ENCODE data around the gene ATG9B.
"Not testable (repeated sequence)": the region's sequence is repeated elsewhere in the genome, so short reads cannot be mapped to it uniquely, and the experiment has no call there.

The ATG9B gene

GRCh38 chr7:151045262-151045661, 21.0 kb upstream of the ATG9B start:
- H3K9me3 ChIP-seq (ENCODE audit: control insufficient read depth, insufficient read depth, low read depth, low read length) = no peaks in the 10 kb centered on the region
- H3K9ac ChIP-seq (ENCODE audit: low read length) = no peak overlapping the region
- H3K27ac ChIP-seq (ENCODE audit: low read depth, low read length) = no peak overlapping the region
- peaks cover 26% of the 10 kb centered on the region for H3K36me3 ChIP-seq (ENCODE audit: control insufficient read depth, insufficient read depth, low read length)
- H3K27me3 ChIP-seq (ENCODE audit: control insufficient read depth, insufficient read depth, low read length) = peaks cover 10% of the 10 kb centered on the region
- H3K4me3 ChIP-seq (ENCODE audit: low read depth, low read length) = no peak overlapping the region
- H3K4me1 ChIP-seq (ENCODE audit: control insufficient read depth, insufficient read depth, low read length) = no peaks in the 10 kb centered on the region

DNA sequence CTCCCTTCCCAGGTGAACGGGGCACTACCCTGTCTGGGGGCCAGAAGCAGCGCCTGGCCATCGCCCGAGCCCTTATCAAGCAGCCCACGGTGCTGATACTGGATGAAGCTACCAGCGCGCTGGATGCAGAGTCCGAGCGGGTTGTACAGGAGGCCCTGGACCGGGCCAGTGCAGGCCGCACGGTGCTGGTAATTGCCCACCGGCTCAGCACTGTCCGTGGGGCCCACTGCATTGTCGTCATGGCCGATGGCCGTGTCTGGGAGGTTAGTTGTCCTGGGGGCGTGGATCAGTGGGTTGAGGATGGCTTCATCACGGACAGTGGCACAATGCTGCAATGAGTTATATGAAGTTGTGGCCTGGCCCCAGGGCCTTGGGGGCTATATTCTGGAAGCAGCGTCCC, 19.7 kb upstream of the ATG9B start:
- no peaks in the 10 kb centered on the region for H3K9me3 ChIP-seq (ENCODE audit: control insufficient read depth, insufficient read depth, low read depth, low read length)
- H3K27me3 ChIP-seq (ENCODE audit: control insufficient read depth, insufficient read depth, low read length) = no peaks in the 10 kb centered on the region; the same call in 1 of the 2 replicates
- H3K4me3 ChIP-seq (ENCODE audit: low read depth, low read length) = no peak overlapping the region
- no peak overlapping the region for H3K9ac ChIP-seq (ENCODE audit: low read length)
- H3K27ac ChIP-seq (ENCODE audit: low read depth, low read length) = no peak overlapping the region
- peaks cover 26% of the 10 kb centered on the region for H3K36me3 ChIP-seq (ENCODE audit: control insufficient read depth, insufficient read depth, low read length)
- H3K4me1 ChIP-seq (ENCODE audit: control insufficient read depth, insufficient read depth, low read length) = peaks cover 11% of the 10 kb centered on the region; the same call in 1 of the 2 replicates

GRCh38 chr7:151043449-151043848, 19.2 kb upstream of the ATG9B start:
- H3K9ac ChIP-seq (ENCODE audit: low read length); H3K27me3 ChIP-seq (ENCODE audit: control insufficient read depth, insufficient read depth, low read length); H3K9me3 ChIP-seq (ENCODE audit: control insufficient read depth, insufficient read depth, low read depth, low read length); H3K4me3 ChIP-seq (ENCODE audit: low read depth, low read length); H3K27ac ChIP-seq (ENCODE audit: low read depth, low read length): not testable (repeated sequence)
- Histone ChIP-seq H3K36me3 (ENCODE audit: control insufficient read depth, insufficient read depth, low read length) (peaks cover 26% of the 10 kb centered on the region), H3K4me1 (ENCODE audit: control insufficient read depth, insufficient read depth, low read length) (peaks cover 16% of the 10 kb centered on the region; the same call in 1 of the 2 replicates)

DNA sequence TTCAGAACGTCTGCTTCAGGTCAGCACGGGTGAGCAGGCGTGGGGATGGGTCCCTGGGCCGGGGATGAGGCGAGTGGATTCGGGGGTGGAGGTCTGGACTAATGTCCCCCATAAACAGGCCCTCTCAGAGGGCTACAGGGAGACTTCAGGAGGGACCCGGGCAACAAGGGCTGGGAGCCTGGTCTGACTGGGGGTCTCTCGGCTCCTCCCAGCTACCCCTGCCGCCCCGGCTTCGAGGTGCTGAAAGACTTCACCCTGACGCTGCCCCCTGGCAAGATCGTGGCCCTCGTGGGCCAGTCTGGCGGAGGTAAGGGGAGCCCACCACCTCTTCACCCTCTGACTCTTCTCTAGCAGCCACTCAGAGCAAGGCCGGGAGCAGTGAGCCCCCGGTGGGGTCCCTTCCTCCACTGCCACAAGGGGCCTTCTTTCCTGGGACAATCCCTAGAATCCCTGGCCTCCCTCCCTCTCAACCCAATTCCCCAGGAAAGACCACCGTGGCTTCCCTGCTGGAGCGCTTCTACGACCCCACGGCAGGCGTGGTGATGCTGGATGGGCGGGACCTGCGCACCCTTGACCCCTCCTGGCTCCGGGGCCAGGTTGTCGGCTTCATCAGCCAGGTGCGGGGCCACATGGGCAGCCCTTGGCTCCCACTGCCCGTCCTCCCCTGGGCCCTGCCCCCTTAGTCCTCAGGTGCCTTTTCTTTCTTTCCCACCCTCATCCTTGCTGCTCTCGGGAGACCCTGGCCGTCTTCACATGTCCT, 16.5 kb upstream of the ATG9B start:
- H3K9ac ChIP-seq (ENCODE audit: low read length) = no peak overlapping the region
- peaks cover 16% of the 10 kb centered on the region; the same call in 1 of the 2 replicates for H3K4me1 ChIP-seq (ENCODE audit: control insufficient read depth, insufficient read depth, low read length)
- no peaks in the 10 kb centered on the region for H3K27me3 ChIP-seq (ENCODE audit: control insufficient read depth, insufficient read depth, low read length)
- no peaks in the 10 kb centered on the region for H3K9me3 ChIP-seq (ENCODE audit: control insufficient read depth, insufficient read depth, low read depth, low read length)
- H3K27ac ChIP-seq (ENCODE audit: low read depth, low read length) = no peak overlapping the region
- H3K4me3 ChIP-seq (ENCODE audit: low read depth, low read length) = no peak overlapping the region
- peaks cover 35% of the 10 kb centered on the region for H3K36me3 ChIP-seq (ENCODE audit: control insufficient read depth, insufficient read depth, low read length)

DNA sequence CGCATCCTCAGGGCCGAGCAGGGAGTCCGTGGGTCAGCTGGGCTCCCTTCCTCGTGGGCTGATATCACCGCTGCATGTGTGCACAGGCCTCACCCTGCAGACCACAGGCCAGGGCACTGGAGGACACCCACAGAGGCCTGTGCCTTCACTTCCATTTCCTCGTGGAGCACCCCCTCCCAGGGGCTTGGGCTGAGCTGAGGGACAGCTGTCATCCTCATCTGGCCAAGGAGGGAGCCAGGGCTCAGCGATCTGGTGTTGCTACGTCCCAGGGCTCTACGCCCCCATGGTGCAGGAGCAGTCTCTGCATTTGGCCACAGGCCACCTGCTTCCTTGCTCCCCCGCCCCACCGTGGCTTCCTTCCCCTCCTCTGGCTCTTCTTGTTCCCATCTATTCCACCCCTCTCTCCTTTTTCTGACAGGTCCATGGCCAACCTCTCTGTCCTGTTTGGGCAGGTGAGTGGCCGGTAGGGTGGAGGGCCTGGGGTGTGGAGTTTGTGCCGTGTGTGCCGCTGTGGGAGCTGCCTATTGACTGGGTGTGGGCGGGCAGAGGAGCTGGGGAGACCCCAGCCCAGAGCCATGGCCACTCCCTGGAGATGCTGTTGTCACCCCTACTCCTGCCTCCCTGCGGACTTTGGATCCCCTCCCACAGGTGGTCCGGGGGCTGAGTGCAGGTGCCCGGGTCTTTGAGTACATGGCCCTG, 15.7 kb upstream of the ATG9B start:
- peak overlapping the region; percentile 13 for H3K9ac ChIP-seq (ENCODE audit: low read length)

GRCh38 chr7:151038951-151039849, 14.9 kb upstream of the ATG9B start:
- Histone ChIP-seq H3K4me3 (ENCODE audit: low read depth, low read length) (no peak overlapping the region), H3K4me1 (ENCODE audit: control insufficient read depth, insufficient read depth, low read length) (peaks cover 16% of the 10 kb centered on the region; the same call in 1 of the 2 replicates), H3K27ac (ENCODE audit: low read depth, low read length) (peak overlapping the region; percentile 51; the same call in 1 of the 2 replicates), H3K9ac (ENCODE audit: low read length) (peak overlapping the region; percentile 34), H3K36me3 (ENCODE audit: control insufficient read depth, insufficient read depth, low read length) (peaks cover 40% of the 10 kb centered on the region), H3K9me3 (ENCODE audit: control insufficient read depth, insufficient read depth, low read depth, low read length) (no peaks in the 10 kb centered on the region), H3K27me3 (ENCODE audit: control insufficient read depth, insufficient read depth, low read length) (no peaks in the 10 kb centered on the region)

More for the DNA sequence above, 15.7 kb upstream of the ATG9B start:
- peaks cover 39% of the 10 kb centered on the region for H3K36me3 ChIP-seq (ENCODE audit: control insufficient read depth, insufficient read depth, low read length)
- H3K4me3 ChIP-seq (ENCODE audit: low read depth, low read length) = no peak overlapping the region
- H3K9me3 ChIP-seq (ENCODE audit: control insufficient read depth, insufficient read depth, low read depth, low read length) = no peaks in the 10 kb centered on the region
- peaks cover 16% of the 10 kb centered on the region; the same call in 1 of the 2 replicates for H3K4me1 ChIP-seq (ENCODE audit: control insufficient read depth, insufficient read depth, low read length)
- H3K27me3 ChIP-seq (ENCODE audit: control insufficient read depth, insufficient read depth, low read length) = no peaks in the 10 kb centered on the region
- no peak overlapping the region for H3K27ac ChIP-seq (ENCODE audit: low read depth, low read length)

GRCh38 chr7:151035902-151036301, 11.6 kb upstream of the ATG9B start:
- H3K27ac ChIP-seq (ENCODE audit: low read depth, low read length) = no peak overlapping the region
- H3K9ac ChIP-seq (ENCODE audit: low read length) = no peak overlapping the region
- H3K4me3 ChIP-seq (ENCODE audit: low read depth, low read length) = no peak overlapping the region
- peaks cover 18% of the 10 kb centered on the region; the same call in 1 of the 2 replicates for H3K4me1 ChIP-seq (ENCODE audit: control insufficient read depth, insufficient read depth, low read length)
- H3K9me3 ChIP-seq (ENCODE audit: control insufficient read depth, insufficient read depth, low read depth, low read length) = no peaks in the 10 kb centered on the region
- no peaks in the 10 kb centered on the region for H3K27me3 ChIP-seq (ENCODE audit: control insufficient read depth, insufficient read depth, low read length)
- H3K36me3 ChIP-seq (ENCODE audit: control insufficient read depth, insufficient read depth, low read length) = peaks cover 33% of the 10 kb centered on the region

GRCh38 chr7:151035026-151035717, 10.9 kb upstream of the ATG9B start:
- Histone ChIP-seq H3K9me3 (ENCODE audit: control insufficient read depth, insufficient read depth, low read depth, low read length) (no peaks in the 10 kb centered on the region), H3K4me1 (ENCODE audit: control insufficient read depth, insufficient read depth, low read length) (peaks cover 18% of the 10 kb centered on the region; the same call in 1 of the 2 replicates), H3K36me3 (ENCODE audit: control insufficient read depth, insufficient read depth, low read length) (peaks cover 33% of the 10 kb centered on the region), H3K4me3 (ENCODE audit: low read depth, low read length) (no peak overlapping the region), H3K27me3 (ENCODE audit: control insufficient read depth, insufficient read depth, low read length) (no peaks in the 10 kb centered on the region), H3K27ac (ENCODE audit: low read depth, low read length) (no peak overlapping the region), H3K9ac (ENCODE audit: low read length) (no peak overlapping the region)

DNA sequence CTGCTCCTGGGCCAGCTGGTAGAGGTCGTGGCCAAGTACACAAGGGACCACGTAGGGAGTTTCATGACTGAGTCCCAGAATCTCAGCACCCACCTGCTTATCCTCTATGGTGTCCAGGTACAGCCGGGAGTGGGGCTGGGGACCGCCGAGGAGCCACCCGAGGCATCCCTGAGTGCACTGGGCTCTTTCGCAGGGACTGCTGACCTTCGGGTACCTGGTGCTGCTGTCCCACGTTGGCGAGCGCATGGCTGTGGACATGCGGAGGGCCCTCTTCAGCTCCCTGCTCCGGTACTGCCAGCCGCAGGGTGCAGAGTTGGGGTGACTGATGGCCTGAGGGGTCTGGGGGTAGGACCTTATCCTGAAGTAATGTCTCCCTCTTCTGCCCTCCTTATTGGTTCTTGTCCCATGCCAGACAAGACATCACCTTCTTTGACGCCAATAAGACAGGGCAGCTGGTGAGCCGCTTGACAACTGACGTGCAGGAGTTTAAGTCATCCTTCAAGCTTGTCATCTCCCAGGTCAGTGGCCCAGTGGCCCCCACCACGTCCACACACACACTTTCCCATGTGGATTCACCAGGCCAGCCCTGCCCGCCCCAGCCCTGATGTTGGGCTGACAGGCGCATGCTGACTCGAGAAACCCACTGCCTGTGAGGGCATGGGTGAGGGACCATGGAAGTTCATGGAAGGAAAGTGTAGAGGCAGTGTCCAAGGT, 10.2 kb upstream of the ATG9B start:
- Histone ChIP-seq H3K4me3 (ENCODE audit: low read depth, low read length) (no peak overlapping the region), H3K9me3 (ENCODE audit: control insufficient read depth, insufficient read depth, low read depth, low read length) (no peaks in the 10 kb centered on the region), H3K27ac (ENCODE audit: low read depth, low read length) (no peak overlapping the region), H3K36me3 (ENCODE audit: control insufficient read depth, insufficient read depth, low read length) (peaks cover 33% of the 10 kb centered on the region), H3K4me1 (ENCODE audit: control insufficient read depth, insufficient read depth, low read length) (peaks cover 12% of the 10 kb centered on the region; the same call in 1 of the 2 replicates), H3K9ac (ENCODE audit: low read length) (no peak overlapping the region), H3K27me3 (ENCODE audit: control insufficient read depth, insufficient read depth, low read length) (no peaks in the 10 kb centered on the region)

DNA sequence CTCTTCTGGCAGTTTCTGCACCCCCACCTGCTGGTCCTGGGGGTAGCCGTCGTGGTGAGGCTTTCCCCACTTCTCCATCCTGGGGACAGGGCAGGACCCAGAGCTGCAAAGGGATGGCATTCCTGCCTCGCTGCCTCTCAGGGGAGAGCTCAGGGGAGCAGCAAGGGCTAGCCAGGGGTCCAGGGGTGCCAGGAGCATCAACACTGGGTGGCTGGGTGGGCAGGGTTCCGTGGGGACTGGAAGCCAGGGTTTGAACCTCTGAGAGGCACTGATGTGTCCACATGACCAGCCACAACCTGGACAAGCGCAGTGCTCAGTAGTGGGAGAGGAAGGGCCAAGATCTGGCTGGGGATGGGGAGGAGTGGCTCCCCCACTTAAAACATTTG, 9.6 kb upstream of the ATG9B start:
- H3K27me3 ChIP-seq (ENCODE audit: control insufficient read depth, insufficient read depth, low read length) = no peaks in the 10 kb centered on the region
- no peak overlapping the region for H3K4me3 ChIP-seq (ENCODE audit: low read depth, low read length)
- H3K27ac ChIP-seq (ENCODE audit: low read depth, low read length) = no peak overlapping the region
- no peak overlapping the region for H3K9ac ChIP-seq (ENCODE audit: low read length)
- peaks cover 6% of the 10 kb centered on the region; the same call in 1 of the 2 replicates for H3K4me1 ChIP-seq (ENCODE audit: control insufficient read depth, insufficient read depth, low read length)
- peaks cover 33% of the 10 kb centered on the region for H3K36me3 ChIP-seq (ENCODE audit: control insufficient read depth, insufficient read depth, low read length)
- H3K9me3 ChIP-seq (ENCODE audit: control insufficient read depth, insufficient read depth, low read depth, low read length) = no peaks in the 10 kb centered on the region

All from HUES6 (cell line).